CD14-positive monocyte (primary cell): ENCODE data around the gene SLC24A3. TPM values are rescaled to one million over a fixed set of nuclear protein-coding genes. Genes with fewer than 3 reads are reported as not detected.

ENCODE experiments used
- DNase-seq, 3 donors: peaks; one replicate each; pipeline ENCODE4 v3.0.0-alpha.2; 2011 to 2022
- H2AFZ ChIP-seq: 2 replicates; pipeline ENCODE4 v1.6.0; 2012; ENCODE audit warnings: mild to moderate bottlenecking, low read depth, low read length, inconsistent platforms; ENCODE audit not compliant: insufficient read depth, poor library complexity, severe bottlenecking
- H3K27ac ChIP-seq, 2 donors: 1 replicate in 1 of 2; 2 replicates in 1 of 2; pipeline ENCODE4 v1.5.1; 2012 to 2013; ENCODE audit warnings: low read length in 2 of 2, control low read depth in 1 of 2, inconsistent platforms in 1 of 2, low read depth in 1 of 2, mild to moderate bottlenecking in 1 of 2
- H3K27me3 ChIP-seq, 2 donors: one replicate each; pipeline versions ENCODE4 v1.6.0 to v1.6.1; 2011 to 2013; ENCODE audit warnings: low read length in 2 of 2; ENCODE audit not compliant: control insufficient read depth in 2 of 2, insufficient read depth in 2 of 2
- H3K36me3 ChIP-seq, 2 donors: replicated peaks in 1 of 2; 1 replicate in 1 of 2; 2 replicates in 1 of 2; pipeline versions ENCODE4 v1.5.1 to v1.6.1; 2012 to 2013; ENCODE audit warnings: low read length in 2 of 2, control low read depth in 1 of 2, inconsistent platforms in 1 of 2, mild to moderate bottlenecking in 1 of 2; ENCODE audit not compliant: insufficient read depth in 2 of 2, control insufficient read depth in 1 of 2
- H3K4me1 ChIP-seq, 2 donors: 1 replicate in 1 of 2; 2 replicates in 1 of 2; pipeline versions ENCODE4 v1.5.1 to v1.6.1; 2012 to 2013; ENCODE audit warnings: low read length in 2 of 2, control low read depth in 1 of 2, inconsistent platforms in 1 of 2, mild to moderate bottlenecking in 1 of 2, moderate library complexity in 1 of 2; ENCODE audit not compliant: insufficient read depth in 2 of 2, control insufficient read depth in 1 of 2
- H3K4me2 ChIP-seq: replicated peaks from 2 replicates; pipeline ENCODE3; 2012; ENCODE audit warnings: low read length, moderate library complexity, mild to moderate bottlenecking; ENCODE audit not compliant: poor library complexity, severe bottlenecking; ENCODE audit errors: extremely low read depth
- H3K4me3 ChIP-seq, 3 experiments: fragments of 200-600 bp in 1 of 3; sonication (generic) in 1 of 3; replicated peaks in 1 of 3; 1 replicate in 2 of 3; 2 replicates in 1 of 3; pipeline ENCODE4 v1.5.1; 2011 to 2013; ENCODE audit warnings: low read length in 3 of 3, mild to moderate bottlenecking in 3 of 3, control low read depth in 2 of 3, low read depth in 2 of 3, inconsistent platforms in 1 of 3, moderate library complexity in 1 of 3
- H3K79me2 ChIP-seq: 2 replicates; pipeline ENCODE4 v1.6.0; 2012; ENCODE audit warnings: mild to moderate bottlenecking, control low read depth, inconsistent platforms, low read length, moderate library complexity; ENCODE audit not compliant: insufficient read depth
- H3K9ac ChIP-seq: 2 replicates; pipeline ENCODE4 v1.6.0; 2017; ENCODE audit warnings: low read length, mild to moderate bottlenecking; ENCODE audit not compliant: insufficient read depth, poor library complexity, severe bottlenecking
- H3K9me3 ChIP-seq, 2 donors: replicated peaks in 1 of 2; 1 replicate in 1 of 2; 2 replicates in 1 of 2; pipeline versions ENCODE4 v1.5.1 to v1.6.1; 2012 to 2013; ENCODE audit warnings: low read length in 2 of 2, control low read depth in 1 of 2; ENCODE audit not compliant: control insufficient read depth in 1 of 2, insufficient read depth in 1 of 2
- H4K20me1 ChIP-seq: 2 replicates; pipeline ENCODE4 v1.6.0; 2012; ENCODE audit warnings: mild to moderate bottlenecking, low read length, control low read depth, moderate library complexity; ENCODE audit not compliant: insufficient read depth
- H3K27ac Mint-ChIP-seq, 7 donors: one replicate each; pipeline ENCODE4 v1.8.0; 2020; ENCODE audit warnings: mild to moderate bottlenecking in 7 of 7, mixed read lengths in 7 of 7, moderate library complexity in 6 of 7, inconsistent platforms in 2 of 7
- H3K27me3 Mint-ChIP-seq, 3 donors: one replicate each; pipeline ENCODE4 v1.8.0; 2021 to 2022; ENCODE audit warnings: low read depth in 3 of 3, mild to moderate bottlenecking in 3 of 3, mixed read lengths in 3 of 3, moderate library complexity in 3 of 3, inconsistent platforms in 1 of 3
- H3K36me3 Mint-ChIP-seq, 2 donors: one replicate each; pipeline ENCODE4 v1.8.0; 2020; ENCODE audit warnings: mixed read lengths in 2 of 2, inconsistent platforms in 1 of 2, mild to moderate bottlenecking in 1 of 2
- H3K4me1 Mint-ChIP-seq: one replicate; pipeline ENCODE4 v1.8.0; 2020; ENCODE audit warnings: mild to moderate bottlenecking, mixed read lengths
- H3K4me3 Mint-ChIP-seq, 2 donors: one replicate each; pipeline ENCODE4 v1.8.0; 2020; ENCODE audit warnings: mild to moderate bottlenecking in 2 of 2, mixed read lengths in 2 of 2, moderate library complexity in 1 of 2
- H3K9me3 Mint-ChIP-seq, 7 donors: one replicate each; pipeline ENCODE4 v1.8.0; 2020 to 2022; ENCODE audit warnings: mixed read lengths in 7 of 7, mild to moderate bottlenecking in 6 of 7, moderate library complexity in 6 of 7, inconsistent platforms in 2 of 7
- WGBS: methylation state at CpG from one replicate; pipeline ENCODE4 v1.1.5; 2013; ENCODE audit warnings: missing lambda C conversion rate; ENCODE audit not compliant: insufficient coverage; 5-methylcytosine and 5-hydroxymethylcytosine counted together
- intact Hi-C, 2 donors: fragments of 100-400 bp; cut with micrococcal nuclease; formaldehyde crosslinking; loops; one replicate each; pipeline versions ENCODE4 v1.15.0 to v1.15.1; 2023
- polyA plus RNA-seq, 3 donors: library from polyadenylated mRNA; depleted of rRNA in 1 of 3; unstranded in 2 of 3; stranded (reverse) in 1 of 3; fragments of 300-500 nt in 2 of 3; fragments of >200 nt in 1 of 3; fragmentation: Illumina TruSeq in 2 of 3; gene quantifications; 1 replicate in 2 of 3; 2 replicates in 1 of 3; pipeline ENCODE4 v1.2.3, GENCODE V29; 2012 to 2021
- TF ChIP-seq, protein P1 (sequence below): fragments of 200-600 bp; IDR thresholded peaks from one replicate; pipeline ENCODE4 v1.8.0; 2022; ENCODE audit warnings: antibody characterized with exemption, mild to moderate bottlenecking

Gene SLC24A3
- polyA plus RNA-seq, 3 donors, result 0.04 to 0.08 TPM; not detected in 1

DNA sequence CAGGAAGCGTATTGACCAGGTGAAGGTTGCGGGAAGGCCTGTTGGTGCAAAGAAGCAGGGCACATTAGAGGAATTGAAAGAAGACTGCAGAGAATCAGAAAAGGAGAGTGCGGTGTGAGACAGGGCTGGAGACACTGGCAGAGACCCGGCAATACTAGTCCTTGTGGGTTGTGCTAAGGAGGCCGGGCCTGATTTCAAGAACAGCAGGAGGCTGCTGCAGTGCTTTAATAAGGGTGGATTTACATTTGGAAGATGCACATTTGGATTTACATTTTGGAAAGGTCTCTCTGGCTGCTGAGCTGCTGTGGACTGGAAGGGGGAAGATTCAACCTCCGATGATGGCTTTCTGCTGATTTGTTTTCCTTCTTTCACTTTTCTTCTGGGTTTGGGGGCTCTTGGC is 167.8 kb downstream of the SLC24A3 start:
- no peaks in the 10 kb centered on the region for H3K27me3 ChIP-seq
- H2AFZ ChIP-seq, result no peak overlapping the region
- no peak overlapping the region for H3K27ac ChIP-seq
- H4K20me1 ChIP-seq, result no peaks in the 10 kb centered on the region
- no peak overlapping the region for H3K4me2 ChIP-seq
- H3K9ac ChIP-seq, result no peak overlapping the region
- no peaks in the 10 kb centered on the region for H3K79me2 ChIP-seq
- Mint-ChIP-seq H3K4me3 (no peak overlapping the region), H3K36me3 (no peaks in the 10 kb centered on the region), H3K4me1 (peaks cover 3% of the 10 kb centered on the region), H3K27me3 (peaks cover 0 to 2% (median 1%) of the 10 kb centered on the region in 3 donors), H3K9me3 (peaks cover 0 to 2% (median 0%) of the 10 kb centered on the region in 7 donors), H3K27ac (no peak overlapping the region)
- TF ChIP-seq, protein P1, sequence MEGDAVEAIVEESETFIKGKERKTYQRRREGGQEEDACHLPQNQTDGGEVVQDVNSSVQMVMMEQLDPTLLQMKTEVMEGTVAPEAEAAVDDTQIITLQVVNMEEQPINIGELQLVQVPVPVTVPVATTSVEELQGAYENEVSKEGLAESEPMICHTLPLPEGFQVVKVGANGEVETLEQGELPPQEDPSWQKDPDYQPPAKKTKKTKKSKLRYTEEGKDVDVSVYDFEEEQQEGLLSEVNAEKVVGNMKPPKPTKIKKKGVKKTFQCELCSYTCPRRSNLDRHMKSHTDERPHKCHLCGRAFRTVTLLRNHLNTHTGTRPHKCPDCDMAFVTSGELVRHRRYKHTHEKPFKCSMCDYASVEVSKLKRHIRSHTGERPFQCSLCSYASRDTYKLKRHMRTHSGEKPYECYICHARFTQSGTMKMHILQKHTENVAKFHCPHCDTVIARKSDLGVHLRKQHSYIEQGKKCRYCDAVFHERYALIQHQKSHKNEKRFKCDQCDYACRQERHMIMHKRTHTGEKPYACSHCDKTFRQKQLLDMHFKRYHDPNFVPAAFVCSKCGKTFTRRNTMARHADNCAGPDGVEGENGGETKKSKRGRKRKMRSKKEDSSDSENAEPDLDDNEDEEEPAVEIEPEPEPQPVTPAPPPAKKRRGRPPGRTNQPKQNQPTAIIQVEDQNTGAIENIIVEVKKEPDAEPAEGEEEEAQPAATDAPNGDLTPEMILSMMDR, result no peak
- H3K4me1 ChIP-seq, result no peaks in the 10 kb centered on the region
- H3K4me3 ChIP-seq, result no peak overlapping the region
- intact Hi-C loops, result no loop called here
- no peaks in the 10 kb centered on the region for H3K36me3 ChIP-seq
- DNase-seq, result no peak
- WGBS, result 94% methylated on average over 5 of the region's 6 CpGs
- no peaks in the 10 kb centered on the region for H3K9me3 ChIP-seq

DNA sequence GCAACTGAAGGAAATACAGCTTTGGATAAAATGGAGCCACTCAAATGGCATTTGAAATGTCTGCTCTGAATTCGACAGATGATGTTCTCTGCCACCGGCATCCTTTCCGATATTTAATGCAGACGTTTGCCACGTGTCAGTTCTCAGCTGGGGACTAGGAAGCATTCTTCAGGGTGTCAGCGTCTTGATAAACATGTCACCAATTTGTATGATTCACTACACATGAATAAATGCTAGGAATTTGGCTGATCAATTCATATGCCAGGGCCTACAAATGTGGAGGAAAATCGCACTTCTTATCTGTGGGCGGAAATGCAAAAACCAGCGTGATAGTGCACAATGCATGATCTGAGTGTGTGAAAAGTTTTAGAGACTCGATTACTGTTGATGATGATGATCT is 169.5 kb downstream of the SLC24A3 start:
- TF ChIP-seq, protein P1, result no peak
- 82% methylated on average over 4 of the region's 10 CpGs for WGBS
- H2AFZ ChIP-seq, result no peak overlapping the region
- no peak for DNase-seq
- H3K9me3 ChIP-seq, result no peaks in the 10 kb centered on the region
- H3K4me1 ChIP-seq, result no peaks in the 10 kb centered on the region
- Mint-ChIP-seq H3K9me3 (peaks cover 0 to 2% (median 0%) of the 10 kb centered on the region in 7 donors), H3K27ac (no peak overlapping the region), H3K36me3 (no peaks in the 10 kb centered on the region), H3K4me1 (peaks cover 3% of the 10 kb centered on the region), H3K27me3 (peaks cover 0 to 2% (median 0%) of the 10 kb centered on the region in 3 donors), H3K4me3 (no peak overlapping the region)
- H3K79me2 ChIP-seq, result no peaks in the 10 kb centered on the region
- no peak overlapping the region for H3K4me3 ChIP-seq
- H4K20me1 ChIP-seq, result no peaks in the 10 kb centered on the region
- H3K27me3 ChIP-seq, result no peaks in the 10 kb centered on the region
- H3K36me3 ChIP-seq, result no peaks in the 10 kb centered on the region
- no peak overlapping the region for H3K27ac ChIP-seq
- intact Hi-C loops, result no loop called here
- no peak overlapping the region for H3K9ac ChIP-seq
- H3K4me2 ChIP-seq, result no peak overlapping the region
